Gastrocnemius medialis (tissue), 4 donors: ENCODE measurements around the gene DISC1.

ENCODE experiments used
- CTCF ChIP-seq, 5 experiments: fragments of 450-650 bp in 3 of 5; fragments of 200-600 bp in 2 of 5; sonication (generic) in 2 of 5; IDR thresholded peaks in 4 of 5; conservative IDR thresholded peaks in 1 of 5; 1 replicate in 4 of 5; 2 replicates in 1 of 5; pipeline ENCODE4 v1.5.1; 2016 to 2019; ENCODE audit warnings: antibody characterized with exemption in 5 of 5, mild to moderate bottlenecking in 3 of 5, moderate library complexity in 3 of 5
- POLR2A ChIP-seq, 2 donors: fragments of 450-650 bp; IDR thresholded peaks; one replicate each; pipeline ENCODE4 v1.6.1; 2017; ENCODE audit warnings: antibody characterized with exemption in 2 of 2, mild to moderate bottlenecking in 2 of 2, moderate library complexity in 2 of 2

- TF ChIP-seq POLR2A (IDR thresholded peaks at IDR 0.05) (no peak), CTCF (IDR thresholded peaks at IDR 0.05 in 4 of 5, conservative IDR thresholded peaks at IDR 0.05 in 1 of 5) (no peak)
These were observed 223.4 kb downstream of the DISC1 start for GRCh38 chr1:231849981-231850380.
